H9 (cell line): ENCODE measurements around the gene GRHL3. TPM values are rescaled to one million over a fixed set of nuclear protein-coding genes. Genes with fewer than 3 reads are reported as not detected.

Experiments
- DNase-seq: peaks from one replicate; pipeline ENCODE4 v3.0.0-alpha.2; 2017
- H2AFZ ChIP-seq: one replicate; pipeline ENCODE4 v1.6.1; 2013; ENCODE audit warnings: mild to moderate bottlenecking, low read length, control low read depth, moderate library complexity
- H2AK5ac ChIP-seq: 2 replicates; pipeline ENCODE4 v1.6.1; 2013; ENCODE audit warnings: low read length, control low read depth, mixed read lengths; ENCODE audit not compliant: insufficient read length
- H2BK120ac ChIP-seq: one replicate; pipeline ENCODE4 v1.6.1; 2013; ENCODE audit warnings: low read depth, mild to moderate bottlenecking, low read length, control low read depth, inconsistent platforms; ENCODE audit not compliant: poor library complexity, severe bottlenecking
- H2BK12ac ChIP-seq: 2 replicates; pipeline ENCODE4 v1.6.1; 2013; ENCODE audit warnings: low read length, control low read depth, mixed read lengths, low read depth; ENCODE audit not compliant: insufficient read length
- H2BK15ac ChIP-seq: 2 replicates; pipeline ENCODE4 v1.6.1; 2013; ENCODE audit warnings: low read depth, low read length, control low read depth
- H2BK20ac ChIP-seq: one replicate; pipeline ENCODE4 v1.6.1; 2013; ENCODE audit warnings: low read depth, mild to moderate bottlenecking, low read length, control low read depth, inconsistent platforms; ENCODE audit not compliant: poor library complexity, severe bottlenecking
- H2BK5ac ChIP-seq: 2 replicates; pipeline ENCODE4 v1.6.1; 2013; ENCODE audit warnings: low read length, control low read depth, mixed read lengths; ENCODE audit not compliant: insufficient read length
- H3K14ac ChIP-seq: 2 replicates; pipeline ENCODE4 v1.6.1; 2013; ENCODE audit warnings: low read length, control low read depth; ENCODE audit not compliant: insufficient read depth
- H3K18ac ChIP-seq: 2 replicates; pipeline ENCODE4 v1.6.1; 2013; ENCODE audit warnings: low read depth, mild to moderate bottlenecking, mixed read lengths, low read length, control low read depth; ENCODE audit not compliant: insufficient read length
- H3K23ac ChIP-seq: 2 replicates; pipeline ENCODE4 v1.6.1; 2013; ENCODE audit warnings: low read length, control low read depth, mixed read lengths, low read depth; ENCODE audit not compliant: insufficient read length
- H3K23me2 ChIP-seq: 2 replicates; pipeline ENCODE4 v1.6.1; 2013; ENCODE audit warnings: low read depth, mild to moderate bottlenecking, mixed read lengths, low read length, control low read depth; ENCODE audit not compliant: insufficient read length, poor library complexity, severe bottlenecking
- H3K27ac ChIP-seq: 2 replicates; pipeline ENCODE4 v1.5.1; 2013; ENCODE audit warnings: low read length, control low read depth, mixed read lengths, low read depth; ENCODE audit not compliant: insufficient read length
- H3K27me3 ChIP-seq: 2 replicates; pipeline ENCODE4 v1.6.1; 2013; ENCODE audit warnings: low read length, control low read depth, inconsistent platforms; ENCODE audit not compliant: insufficient read depth
- H3K4ac ChIP-seq: 2 replicates; pipeline ENCODE4 v1.6.1; 2013; ENCODE audit warnings: low read depth, mild to moderate bottlenecking, control low read depth, inconsistent platforms, low read length, moderate library complexity
- H3K4me1 ChIP-seq: 2 replicates; pipeline ENCODE4 v1.6.1; 2013; ENCODE audit warnings: low read length, control low read depth, inconsistent platforms; ENCODE audit not compliant: insufficient read depth
- H3K4me2 ChIP-seq: 2 replicates; pipeline ENCODE4 v1.6.1; 2013; ENCODE audit warnings: low read length, control low read depth, mixed read lengths; ENCODE audit not compliant: insufficient read length, insufficient read depth
- H3K56ac ChIP-seq: 2 replicates; pipeline ENCODE4 v1.6.1; 2013; ENCODE audit warnings: low read depth, mild to moderate bottlenecking, mixed read lengths, low read length, control low read depth; ENCODE audit not compliant: insufficient read length
- H3K79me1 ChIP-seq: 2 replicates; pipeline ENCODE4 v1.6.1; 2013; ENCODE audit warnings: low read depth, mild to moderate bottlenecking, moderate library complexity, low read length, control low read depth, inconsistent platforms; ENCODE audit not compliant: insufficient read depth, poor library complexity, severe bottlenecking
- H3K79me2 ChIP-seq: 2 replicates; pipeline ENCODE4 v1.6.1; 2013; ENCODE audit warnings: low read length, control low read depth, inconsistent platforms; ENCODE audit not compliant: insufficient read depth
- H3K9ac ChIP-seq: 2 replicates; pipeline ENCODE4 v1.6.1; 2013; ENCODE audit warnings: low read length, control low read depth, mixed read lengths; ENCODE audit not compliant: insufficient read length; ENCODE audit errors: extremely low read depth
- H3K9me3 ChIP-seq: one replicate; pipeline ENCODE4 v1.6.1; 2013; ENCODE audit warnings: low read depth, low read length, inconsistent platforms; ENCODE audit not compliant: control insufficient read depth
- H3T11ph ChIP-seq: one replicate; pipeline ENCODE4 v1.6.1; 2013; ENCODE audit warnings: mild to moderate bottlenecking, low read length, control low read depth, inconsistent platforms
- H4K20me1 ChIP-seq: one replicate; pipeline ENCODE4 v1.6.1; 2013; ENCODE audit not compliant: control insufficient read depth, insufficient read length, insufficient read depth
- H4K5ac ChIP-seq: 2 replicates; pipeline ENCODE4 v1.6.1; 2013; ENCODE audit warnings: low read depth, mild to moderate bottlenecking, mixed read lengths, low read length, control low read depth; ENCODE audit not compliant: insufficient read length
- H4K8ac ChIP-seq: replicated peaks from 2 replicates; pipeline ENCODE4 v1.6.1; 2013; ENCODE audit warnings: low read length, control low read depth, mixed read lengths, low read depth; ENCODE audit not compliant: insufficient read length
- H4K91ac ChIP-seq: 2 replicates; pipeline ENCODE4 v1.6.1; 2013; ENCODE audit warnings: low read depth, mild to moderate bottlenecking, moderate library complexity, mixed read lengths, low read length, control low read depth; ENCODE audit not compliant: insufficient read length
- H3K27ac Mint-ChIP-seq, 3 experiments: 2 replicates in 2 of 3; 3 replicates in 1 of 3; pipeline ENCODE4 v1.8.0; 2020 to 2021; ENCODE audit warnings: mixed read lengths in 3 of 3, mild to moderate bottlenecking in 1 of 3, moderate library complexity in 1 of 3
- H3K27me3 Mint-ChIP-seq: 2 replicates; pipeline ENCODE4 v1.8.0; 2021; ENCODE audit warnings: low read depth, mild to moderate bottlenecking, moderate library complexity, mixed read lengths
- H3K36me3 Mint-ChIP-seq, 3 experiments: 2 replicates in 2 of 3; 3 replicates in 1 of 3; pipeline ENCODE4 v1.8.0; 2020 to 2021; ENCODE audit warnings: low read depth in 3 of 3, mixed read lengths in 3 of 3; ENCODE audit not compliant: insufficient read depth in 1 of 3
- H3K4me1 Mint-ChIP-seq, 2 experiments: 2 replicates each; pipeline ENCODE4 v1.8.0; 2020; ENCODE audit warnings: mixed read lengths in 2 of 2
- H3K4me3 Mint-ChIP-seq, 2 experiments: 2 replicates in 1 of 2; 3 replicates in 1 of 2; pipeline ENCODE4 v1.8.0; 2020 to 2021; ENCODE audit warnings: mild to moderate bottlenecking in 2 of 2, mixed read lengths in 2 of 2, moderate library complexity in 1 of 2
- H3K9me3 Mint-ChIP-seq, 2 experiments: 2 replicates in 1 of 2; 3 replicates in 1 of 2; pipeline ENCODE4 v1.8.0; 2020; ENCODE audit warnings: mild to moderate bottlenecking in 2 of 2, mixed read lengths in 2 of 2, moderate library complexity in 1 of 2
- CTCF ChIP-seq: fragments of 200-600 bp; sonication (generic); conservative IDR thresholded peaks from 3 replicates; pipeline ENCODE4 v1.8.0; 2021; ENCODE audit warnings: antibody characterized with exemption, mild to moderate bottlenecking
- whole genome bisulfite sequencing: extraction: QIAGEN DNeasy Blood & Tissue Kit; methylation state at CpG from one replicate; pipeline ENCODE4 v1.1.7; 2013; ENCODE audit warnings: missing lambda C conversion rate, low lambda C conversion rate, mixed read lengths; ENCODE audit not compliant: insufficient read length; ENCODE audit errors: extremely low coverage; 5-methylcytosine and 5-hydroxymethylcytosine counted together
- total RNA-seq: library from RNA; stranded (reverse); gene quantifications from 2 replicates; pipeline ENCODE4 v1.2.1, GENCODE V29; 2021

Gene GRHL3
- total RNA-seq, 1 experiment from 2014 or later: 3.5 TPM

GRCh38 chr1:24311741-24312140, 7.4 kb upstream of the GRHL3 start:
- H3K27ac ChIP-seq: no peak overlapping the region
- Mint-ChIP-seq H3K4me3 (no peak overlapping the region), H3K4me1 (peaks cover 50 to 55% of the 10 kb centered on the region in 2 experiments), H3K9me3 (no peaks in the 10 kb centered on the region), H3K36me3 (no peaks in the 10 kb centered on the region), H3K27me3 (no peaks in the 10 kb centered on the region), H3K27ac (peak overlapping the region in 2 of 3 experiments; percentile 38 to 79; a peak in 3 of 7 replicates)
- DNase-seq: no peak
- H3K9me3 ChIP-seq: no peaks in the 10 kb centered on the region
- H2BK120ac ChIP-seq: no peak overlapping the region
- H3K4ac ChIP-seq: no peak overlapping the region
- no peak overlapping the region for H3K14ac ChIP-seq
- H4K20me1 ChIP-seq: no peaks in the 10 kb centered on the region
- no peak overlapping the region for H3K18ac ChIP-seq
- no peak overlapping the region for H2BK20ac ChIP-seq
- no peak overlapping the region for H2BK12ac ChIP-seq
- H3K4me1 ChIP-seq: peaks cover 17% of the 10 kb centered on the region
- no peak overlapping the region for H3K4me2 ChIP-seq
- no peak overlapping the region for H4K91ac ChIP-seq
- no peak overlapping the region for H3K56ac ChIP-seq
- H2BK5ac ChIP-seq: no peak overlapping the region
- no peak overlapping the region for H3K23ac ChIP-seq
- H2BK15ac ChIP-seq: no peak overlapping the region
- no peaks in the 10 kb centered on the region for H3K23me2 ChIP-seq
- H2AK5ac ChIP-seq: no peak overlapping the region
- H4K8ac ChIP-seq: no peak overlapping the region
- no CpG with 5 or more reads among the region's 1 CpG for WGBS
- no peaks in the 10 kb centered on the region for H3K79me2 ChIP-seq
- no peak overlapping the region for H2AFZ ChIP-seq
- no peaks in the 10 kb centered on the region for H3K27me3 ChIP-seq
- H3K9ac ChIP-seq: no peak overlapping the region
- no peak for TF ChIP-seq CTCF
- no peak overlapping the region for H3T11ph ChIP-seq
- no peak overlapping the region for H4K5ac ChIP-seq
- H3K79me1 ChIP-seq: no peaks in the 10 kb centered on the region
